WERI-Rb-1 (cell line): ENCODE measurements around the gene FBXW8.

Experiments used
- DNase-seq: peaks from one replicate; pipeline ENCODE4 v3.0.0-alpha.2; 2020
- H3K27ac ChIP-seq: fragments of 250-450 bp; sonication (Bioruptor Pico); 2 replicates; pipeline ENCODE4 v1.5.1; 2020; ENCODE audit warnings: mild to moderate bottlenecking, moderate library complexity
- H3K27me3 ChIP-seq: fragments of 250-450 bp; sonication (Bioruptor Pico); 2 replicates; pipeline ENCODE4 v1.5.1; 2021; ENCODE audit warnings: mild to moderate bottlenecking, low read depth, moderate library complexity; ENCODE audit not compliant: insufficient read depth, severe bottlenecking
- H3K36me3 ChIP-seq: fragments of 250-450 bp; sonication (Bioruptor Pico); 2 replicates; pipeline ENCODE4 v1.5.1; 2020; ENCODE audit warnings: mild to moderate bottlenecking, moderate library complexity
- H3K4me3 ChIP-seq: 2 replicates; pipeline ENCODE4 v1.5.1; 2011; ENCODE audit warnings: low read depth, mild to moderate bottlenecking, control low read depth, low read length
- H3K9me3 ChIP-seq: fragments of 250-450 bp; sonication (Bioruptor Pico); 2 replicates; pipeline ENCODE4 v1.5.1; 2021; ENCODE audit warnings: mild to moderate bottlenecking, moderate library complexity; ENCODE audit not compliant: severe bottlenecking
- TF ChIP-seq, protein P1 (sequence below): IDR thresholded peaks from 2 replicates; pipeline ENCODE4 v1.5.1; 2011; ENCODE audit warnings: low read depth, mild to moderate bottlenecking, control low read depth, inconsistent platforms, low read length

FBXW8 gene

GRCh38 chr12:116958402-116959197 is 47.9 kb downstream of the FBXW8 start:
- Histone ChIP-seq H3K27me3 (no peaks in the 10 kb centered on the region), H3K36me3 (no peaks in the 10 kb centered on the region), H3K27ac (no peak overlapping the region), H3K9me3 (no peaks in the 10 kb centered on the region), H3K4me3 (no peak overlapping the region)
- TF ChIP-seq, protein P1, sequence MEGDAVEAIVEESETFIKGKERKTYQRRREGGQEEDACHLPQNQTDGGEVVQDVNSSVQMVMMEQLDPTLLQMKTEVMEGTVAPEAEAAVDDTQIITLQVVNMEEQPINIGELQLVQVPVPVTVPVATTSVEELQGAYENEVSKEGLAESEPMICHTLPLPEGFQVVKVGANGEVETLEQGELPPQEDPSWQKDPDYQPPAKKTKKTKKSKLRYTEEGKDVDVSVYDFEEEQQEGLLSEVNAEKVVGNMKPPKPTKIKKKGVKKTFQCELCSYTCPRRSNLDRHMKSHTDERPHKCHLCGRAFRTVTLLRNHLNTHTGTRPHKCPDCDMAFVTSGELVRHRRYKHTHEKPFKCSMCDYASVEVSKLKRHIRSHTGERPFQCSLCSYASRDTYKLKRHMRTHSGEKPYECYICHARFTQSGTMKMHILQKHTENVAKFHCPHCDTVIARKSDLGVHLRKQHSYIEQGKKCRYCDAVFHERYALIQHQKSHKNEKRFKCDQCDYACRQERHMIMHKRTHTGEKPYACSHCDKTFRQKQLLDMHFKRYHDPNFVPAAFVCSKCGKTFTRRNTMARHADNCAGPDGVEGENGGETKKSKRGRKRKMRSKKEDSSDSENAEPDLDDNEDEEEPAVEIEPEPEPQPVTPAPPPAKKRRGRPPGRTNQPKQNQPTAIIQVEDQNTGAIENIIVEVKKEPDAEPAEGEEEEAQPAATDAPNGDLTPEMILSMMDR: no peak
- DNase-seq: no peak

DNA sequence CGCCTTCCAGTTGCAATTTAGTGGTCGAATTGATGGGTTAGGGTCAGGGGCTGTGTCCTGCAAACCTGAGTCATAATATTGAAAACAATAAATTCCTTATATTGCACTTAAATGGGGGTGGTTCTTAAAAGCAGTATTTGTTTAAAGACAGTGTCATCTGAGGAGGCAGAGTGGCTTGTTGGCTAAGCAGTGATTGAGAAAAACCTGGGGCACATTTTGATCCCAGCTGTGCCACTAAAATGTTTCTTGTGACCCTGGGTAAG is 48.4 kb downstream of the FBXW8 start:
- TF ChIP-seq, protein P1: no peak
- Histone ChIP-seq H3K9me3 (no peaks in the 10 kb centered on the region), H3K27me3 (no peaks in the 10 kb centered on the region), H3K4me3 (no peak overlapping the region), H3K36me3 (no peaks in the 10 kb centered on the region), H3K27ac (no peak overlapping the region)
- DNase-seq: no peak

DNA sequence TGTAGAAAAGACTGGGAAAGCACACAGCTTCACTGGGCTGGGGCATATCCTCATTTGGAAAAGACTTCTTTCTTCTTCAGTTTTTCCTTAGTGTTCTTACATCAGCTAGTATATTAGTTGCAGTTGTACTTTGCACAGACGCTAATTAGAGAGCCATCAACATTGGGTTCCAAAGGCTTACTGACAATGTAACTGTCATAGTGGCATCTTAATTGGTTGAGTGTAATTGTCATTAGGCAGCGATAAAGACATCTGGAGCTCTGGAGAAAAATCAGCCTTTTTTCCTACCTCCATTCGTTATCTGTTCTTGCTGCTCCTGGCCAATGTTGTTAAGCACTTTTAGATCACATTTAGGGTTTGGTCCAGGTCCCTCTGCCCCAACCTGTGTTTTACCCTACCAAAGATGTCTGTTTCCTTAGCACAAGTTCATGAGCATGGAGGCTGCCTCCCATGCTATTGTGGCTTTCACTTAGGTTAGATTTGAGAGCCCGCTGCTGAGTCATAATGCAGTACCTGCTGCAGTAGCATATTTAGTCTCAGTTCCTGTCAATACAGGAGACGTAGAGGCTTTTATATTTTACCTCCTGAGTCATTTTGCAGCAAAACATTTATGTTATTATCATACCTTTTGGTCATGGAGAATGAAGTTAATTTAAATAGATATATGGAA is 49.2 kb downstream of the FBXW8 start:
- TF ChIP-seq, protein P1: no peak
- Histone ChIP-seq H3K27me3 (no peaks in the 10 kb centered on the region), H3K4me3 (no peak overlapping the region), H3K9me3 (no peaks in the 10 kb centered on the region), H3K36me3 (peaks cover 2% of the 10 kb centered on the region; the same call in 1 of the 2 replicates), H3K27ac (no peak overlapping the region)
- no peak for DNase-seq

GRCh38 chr12:116962197-116962596 is 51.4 kb downstream of the FBXW8 start:
- TF ChIP-seq, protein P1: no peak
- H3K27me3 ChIP-seq: no peaks in the 10 kb centered on the region
- no peak overlapping the region for H3K27ac ChIP-seq
- peaks cover 11% of the 10 kb centered on the region for H3K36me3 ChIP-seq
- no peak overlapping the region for H3K4me3 ChIP-seq
- DNase-seq: no peak
- no peaks in the 10 kb centered on the region for H3K9me3 ChIP-seq

- peaks cover 11% of the 10 kb centered on the region for H3K36me3 ChIP-seq
- no peak overlapping the region for H3K27ac ChIP-seq
- no peaks in the 10 kb centered on the region for H3K27me3 ChIP-seq
- no peak overlapping the region for H3K4me3 ChIP-seq
- DNase-seq: no peak
- TF ChIP-seq, protein P1: no peak
- H3K9me3 ChIP-seq: no peaks in the 10 kb centered on the region
Observed at GRCh38 chr12:116962783-116963356, 52.1 kb downstream of the FBXW8 start.
